Measurements from ENCODE around the gene ADD1. TPM values are rescaled to one million over a fixed set of nuclear protein-coding genes. Genes with fewer than 3 reads are reported as not detected.

The ADD1 gene
- total and polyA plus RNA-seq, 8 donors = 262 to 331 (median 304) TPM

- no peak for DNase-seq
- Histone ChIP-seq H3K27ac (no peak overlapping the region), H3K4me3 (no peak overlapping the region), H3K27me3 (no peaks in the 10 kb centered on the region), H3K9me3 (no peaks in the 10 kb centered on the region), H3K36me3 (peaks cover 0 to 60% of the 10 kb centered on the region in 2 donors), H3K4me1 (peaks cover 0 to 8% of the 10 kb centered on the region in 2 donors)
- TF ChIP-seq CTCF (IDR thresholded peaks at IDR 0.05) = no peak
- no peak for ATAC-seq
- intact Hi-C loops (cut with DNase I) = no loop called here
These were observed 43.7 kb downstream of the ADD1 start for GRCh38 chr4:2887343-2887742.

DNA sequence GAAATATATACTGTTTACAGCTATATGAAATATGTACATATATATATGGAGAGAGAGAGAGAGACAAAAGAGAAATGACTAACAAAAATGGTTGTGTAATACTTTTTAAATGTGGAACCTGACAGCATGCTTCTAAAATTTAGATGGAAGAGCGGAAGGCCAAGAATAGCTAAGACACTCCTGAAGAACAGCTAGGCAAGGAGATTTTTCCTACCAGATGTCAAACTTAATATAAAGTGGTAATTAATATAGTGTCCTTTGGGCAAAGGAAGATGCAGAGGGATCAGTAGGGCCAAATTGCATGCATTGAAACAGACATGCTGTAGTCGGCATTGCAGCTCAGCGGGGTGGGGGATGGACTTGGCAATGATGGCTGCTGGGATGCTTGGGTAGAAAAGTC is 45.2 kb downstream of the ADD1 start:
- intact Hi-C loops (cut with DNase I) = no loop called here
- Histone ChIP-seq H3K9me3 (no peaks in the 10 kb centered on the region), H3K36me3 (peaks cover 0 to 45% of the 10 kb centered on the region in 2 donors), H3K4me1 (peaks cover 0 to 14% of the 10 kb centered on the region in 2 donors), H3K27me3 (no peaks in the 10 kb centered on the region), H3K27ac (no peak overlapping the region), H3K4me3 (no peak overlapping the region)
- TF ChIP-seq CTCF (IDR thresholded peaks at IDR 0.05) = no peak
- ATAC-seq = no peak
- no peak for DNase-seq

DNA sequence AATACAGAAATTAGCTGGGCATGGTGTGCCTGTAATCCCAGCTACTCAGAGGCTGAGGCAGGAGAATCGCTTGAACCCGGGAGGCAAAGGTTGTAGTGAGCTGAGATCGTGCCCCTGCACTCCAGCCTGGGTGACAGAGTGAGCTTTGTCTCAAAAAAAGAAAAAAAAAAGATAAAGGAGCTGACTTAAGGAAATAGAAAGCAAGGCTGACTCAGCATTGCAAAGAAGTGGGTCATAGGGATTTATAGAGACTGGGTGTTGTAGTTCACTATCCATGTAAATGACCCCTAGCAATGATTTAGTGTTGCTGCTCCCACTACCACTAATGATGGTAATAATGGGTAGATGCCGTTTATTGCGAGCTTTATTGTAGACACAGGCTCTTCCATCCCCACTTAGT is 47.6 kb downstream of the ADD1 start:
- Histone ChIP-seq H3K9me3 (no peaks in the 10 kb centered on the region), H3K36me3 (peaks cover 0 to 44% of the 10 kb centered on the region in 2 donors), H3K27me3 (no peaks in the 10 kb centered on the region), H3K27ac (no peak overlapping the region), H3K4me1 (peaks cover 0 to 15% of the 10 kb centered on the region in 2 donors), H3K4me3 (no peak overlapping the region)
- no peak for TF ChIP-seq CTCF (IDR thresholded peaks at IDR 0.05)
- intact Hi-C loops (cut with DNase I) = no loop called here
- no peak for DNase-seq
- ATAC-seq = no peak

DNA sequence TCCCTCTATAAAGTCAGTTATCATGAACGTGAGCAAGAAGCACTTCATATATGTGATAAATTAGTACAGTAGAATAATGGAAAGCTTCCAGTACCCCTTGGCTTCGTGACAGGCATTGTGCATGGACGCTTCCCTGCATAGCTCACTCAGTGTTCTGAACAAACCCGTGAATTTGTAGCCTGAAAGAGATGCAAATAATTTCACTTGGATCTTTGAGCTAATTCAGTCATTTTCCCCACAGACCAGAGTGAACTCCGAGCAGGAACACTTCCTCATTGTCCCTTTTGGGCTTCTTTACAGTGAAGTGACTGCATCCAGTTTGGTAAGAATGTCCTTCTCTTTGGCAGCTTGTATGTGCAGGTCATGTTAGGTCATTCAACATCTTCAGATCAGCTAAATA is 50.1 kb downstream of the ADD1 start:
- peaks cover 0 to 8% of the 10 kb centered on the region in 2 donors for H3K4me1 ChIP-seq
- no peaks in the 10 kb centered on the region for H3K9me3 ChIP-seq
- DNase-seq = no peak
- ATAC-seq = no peak
- no peak overlapping the region for H3K27ac ChIP-seq
- no peaks in the 10 kb centered on the region for H3K27me3 ChIP-seq
- peaks cover 0 to 47% of the 10 kb centered on the region in 2 donors for H3K36me3 ChIP-seq
- TF ChIP-seq CTCF (IDR thresholded peaks at IDR 0.05) = no peak
- intact Hi-C loops (cut with DNase I) = no loop called here
- H3K4me3 ChIP-seq = no peak overlapping the region

GRCh38 chr4:2898001-2898400 is 54.4 kb downstream of the ADD1 start:
- no peak overlapping the region for H3K27ac ChIP-seq
- DNase-seq (no peak), ATAC-seq (no peak)
- H3K4me1 ChIP-seq = peaks cover 0 to 7% of the 10 kb centered on the region in 2 donors
- TF ChIP-seq CTCF (IDR thresholded peaks at IDR 0.05) = no peak
- peaks cover 0 to 90% of the 10 kb centered on the region in 2 donors for H3K36me3 ChIP-seq
- no peaks in the 10 kb centered on the region for H3K27me3 ChIP-seq
- no peaks in the 10 kb centered on the region for H3K9me3 ChIP-seq
- H3K4me3 ChIP-seq = no peak overlapping the region
- intact Hi-C loops (cut with DNase I) = no loop called here
